IMR-90 (cell line): ENCODE data around the gene CTCFL. TPM values are rescaled to one million over a fixed set of nuclear protein-coding genes. Genes with fewer than 3 reads are reported as not detected.

Experiments used
- ATAC-seq: fragments of 200-7000 bp; cut with Tn5 transposase; 2 replicates; pipeline ENCODE4 v1.9.1; 2020; ENCODE audit warnings: low read depth, mild to moderate bottlenecking, moderate library complexity
- BruUV-seq: library from RNA; stranded (reverse); fragments of 400-500 nt; replicated peaks from 2 replicates; lab custom pipeline; 2021; lab: Mats Ljungman, UMichigan
- CTCF ChIA-PET: fragments of 300-600 bp; formaldehyde crosslinking; extraction: SDS; loops from one replicate; lab custom pipeline; 2021; ENCODE audit warnings: antibody characterized with exemption; lab: Yijun Ruan, JAX
- POLR2A ChIA-PET: fragments of 300-600 bp; sonication (Branson Sonifier 250); formaldehyde crosslinking; loops from one replicate; lab custom pipeline; 2022; ENCODE audit warnings: antibody characterized with exemption; ENCODE audit not compliant: unreplicated experiment; lab: Charles Lee
- DNase-seq: peaks from one replicate; pipeline ENCODE4 v3.0.0; 2013
- H2AFZ ChIP-seq: replicated peaks from 2 replicates; pipeline ENCODE3; 2013; ENCODE audit warnings: low read length, mild to moderate bottlenecking; ENCODE audit not compliant: poor library complexity
- H2AK5ac ChIP-seq: 2 replicates; pipeline ENCODE4 v1.6.1; 2013; ENCODE audit warnings: low read depth, low read length, inconsistent platforms
- H2AK9ac ChIP-seq: replicated peaks from 2 replicates; pipeline ENCODE3; 2013; ENCODE audit warnings: mild to moderate bottlenecking, low read depth, low read length, moderate library complexity; ENCODE audit not compliant: poor library complexity
- H2BK120ac ChIP-seq: 2 replicates; pipeline ENCODE4 v1.6.1; 2013; ENCODE audit warnings: low read depth, low read length, inconsistent platforms
- H2BK15ac ChIP-seq: 3 replicates; pipeline ENCODE4 v1.6.1; 2013; ENCODE audit warnings: low read depth, low read length, inconsistent platforms
- H2BK20ac ChIP-seq: 2 replicates; pipeline ENCODE4 v1.6.1; 2013; ENCODE audit warnings: low read depth, mild to moderate bottlenecking, inconsistent platforms, low read length, moderate library complexity
- H2BK5ac ChIP-seq: 2 replicates; pipeline ENCODE4 v1.6.1; 2013; ENCODE audit warnings: mild to moderate bottlenecking, low read depth, low read length, inconsistent platforms; ENCODE audit not compliant: poor library complexity, severe bottlenecking
- H3K14ac ChIP-seq: replicated peaks from 2 replicates; pipeline ENCODE4 v1.6.1; 2013; ENCODE audit warnings: low read depth, low read length, inconsistent platforms
- H3K18ac ChIP-seq: 2 replicates; pipeline ENCODE4 v1.6.1; 2013; ENCODE audit warnings: low read depth, low read length, control low read depth
- H3K23ac ChIP-seq: 2 replicates; pipeline ENCODE4 v1.6.1; 2013; ENCODE audit warnings: low read depth, low read length, inconsistent platforms
- H3K27ac ChIP-seq: 2 replicates; pipeline ENCODE4 v1.5.1; 2013; ENCODE audit warnings: mild to moderate bottlenecking, control low read depth, low read length; ENCODE audit not compliant: insufficient read depth
- H3K27me3 ChIP-seq: 2 replicates; pipeline ENCODE4 v1.6.1; 2013; ENCODE audit warnings: low read length; ENCODE audit not compliant: control insufficient read depth, insufficient read depth
- H3K36me3 ChIP-seq: 2 replicates; pipeline ENCODE4 v1.6.1; 2013; ENCODE audit warnings: low read length, mixed read lengths; ENCODE audit not compliant: control insufficient read depth, insufficient read depth
- H3K4ac ChIP-seq: 2 replicates; pipeline ENCODE4 v1.6.1; 2013; ENCODE audit warnings: low read depth, low read length, inconsistent platforms
- H3K4me1 ChIP-seq: 2 replicates; pipeline ENCODE4 v1.6.1; 2013; ENCODE audit warnings: low read length, mixed read lengths; ENCODE audit not compliant: control insufficient read depth, insufficient read depth
- H3K4me2 ChIP-seq: 2 replicates; pipeline ENCODE4 v1.6.1; 2013; ENCODE audit warnings: low read depth, mild to moderate bottlenecking, control low read depth, low read length, moderate library complexity
- H3K4me3 ChIP-seq: 2 replicates; pipeline ENCODE4 v1.5.1; 2013; ENCODE audit warnings: low read depth, mild to moderate bottlenecking, control low read depth, low read length, moderate library complexity; ENCODE audit not compliant: insufficient read depth
- H3K56ac ChIP-seq: 2 replicates; pipeline ENCODE4 v1.6.1; 2013; ENCODE audit warnings: low read length, inconsistent platforms; ENCODE audit not compliant: insufficient read depth; ENCODE audit errors: extremely low read depth
- H3K79me1 ChIP-seq, 2 experiments: 2 replicates each; pipeline ENCODE4 v1.6.1; 2013; ENCODE audit warnings: low read length in 2 of 2, inconsistent platforms in 1 of 2, low read depth in 1 of 2
- H3K9ac ChIP-seq: 2 replicates; pipeline ENCODE4 v1.6.1; 2013; ENCODE audit warnings: low read depth, low read length, control low read depth
- H3K9me1 ChIP-seq: 2 replicates; pipeline ENCODE4 v1.6.1; 2013; ENCODE audit warnings: low read length, inconsistent platforms; ENCODE audit not compliant: insufficient read depth
- H3K9me3 ChIP-seq: 2 replicates; pipeline ENCODE4 v1.6.1; 2013; ENCODE audit warnings: low read length; ENCODE audit not compliant: control insufficient read depth, insufficient read depth
- H4K20me1 ChIP-seq: 2 replicates; pipeline ENCODE4 v1.6.1; 2013; ENCODE audit warnings: low read length, inconsistent platforms; ENCODE audit not compliant: insufficient read depth
- H4K5ac ChIP-seq: 2 replicates; pipeline ENCODE4 v1.6.1; 2013; ENCODE audit warnings: mild to moderate bottlenecking, low read depth, low read length, control low read depth
- H4K8ac ChIP-seq, 2 experiments: 2 replicates each; pipeline ENCODE4 v1.6.1; 2013; ENCODE audit warnings: low read depth in 2 of 2, low read length in 2 of 2, control low read depth in 1 of 2, inconsistent platforms in 1 of 2
- H4K91ac ChIP-seq: 2 replicates; pipeline ENCODE4 v1.6.1; 2013; ENCODE audit warnings: low read depth, low read length, inconsistent platforms; ENCODE audit not compliant: insufficient read depth
- BHLHE40 ChIP-seq: fragments of 150-350 bp; IDR thresholded peaks from 2 replicates; pipeline ENCODE4 v1.6.1; 2016; ENCODE audit warnings: mild to moderate bottlenecking, low read depth, low read length
- CEBPB ChIP-seq: IDR thresholded peaks from 2 replicates; pipeline ENCODE4 v1.6.1; 2012; ENCODE audit warnings: low read depth, low read length, improper control_type of control experiment
- CHD1 ChIP-seq: IDR thresholded peaks from 2 replicates; pipeline ENCODE4 v1.6.1; 2012; ENCODE audit warnings: low read depth, low read length, improper control_type of control experiment
- CTCF ChIP-seq: conservative IDR thresholded peaks from 2 replicates; pipeline ENCODE4 v1.5.1; 2012; ENCODE audit warnings: mild to moderate bottlenecking, low read depth, low read length, improper control_type of control experiment
- ELK1 ChIP-seq: fragments of 150-350 bp; IDR thresholded peaks from 2 replicates; pipeline ENCODE4 v1.6.1; 2016; ENCODE audit warnings: low read depth, mild to moderate bottlenecking, low read length, moderate library complexity, borderline replicate concordance
- FOS ChIP-seq: fragments of 150-350 bp; IDR thresholded peaks from 2 replicates; pipeline ENCODE4 v1.6.1; 2016; ENCODE audit warnings: low read depth, low read length
- MAFK ChIP-seq: IDR thresholded peaks from 2 replicates; pipeline ENCODE4 v1.6.1; 2012; ENCODE audit warnings: low read depth, low read length, improper control_type of control experiment
- MAZ ChIP-seq: IDR thresholded peaks from 2 replicates; pipeline ENCODE4 v1.6.1; 2012; ENCODE audit warnings: low read depth, mild to moderate bottlenecking, low read length, improper control_type of control experiment, moderate library complexity, borderline replicate concordance
- MXI1 ChIP-seq: IDR thresholded peaks from 2 replicates; pipeline ENCODE4 v1.6.1; 2012; ENCODE audit warnings: low read depth, mild to moderate bottlenecking, low read length, moderate library complexity, borderline replicate concordance
- NFE2L2 ChIP-seq: fragments of 150-350 bp; IDR thresholded peaks from 2 replicates; pipeline ENCODE4 v1.6.1; 2016; ENCODE audit warnings: low read depth, mild to moderate bottlenecking, low read length
- POLR2A ChIP-seq: IDR thresholded peaks from 2 replicates; pipeline ENCODE4 v1.6.1; 2012; ENCODE audit warnings: mild to moderate bottlenecking, low read depth, low read length
- RAD21 ChIP-seq: IDR thresholded peaks from 2 replicates; pipeline ENCODE4 v1.6.1; 2012; ENCODE audit warnings: low read length, improper control_type of control experiment
- RCOR1 ChIP-seq: IDR thresholded peaks from 2 replicates; pipeline ENCODE4 v1.6.1; 2012; ENCODE audit warnings: mild to moderate bottlenecking, low read length, improper control_type of control experiment; ENCODE audit not compliant: insufficient replicate concordance
- RFX5 ChIP-seq: IDR thresholded peaks from 2 replicates; pipeline ENCODE4 v1.8.0; 2012; ENCODE audit warnings: low read depth, mild to moderate bottlenecking, low read length, moderate library complexity
- SMC3 ChIP-seq: fragments of 150-350 bp; IDR thresholded peaks from 2 replicates; pipeline ENCODE4 v1.6.1; 2016; ENCODE audit warnings: low read depth, mild to moderate bottlenecking, antibody characterized with exemption, low read length, moderate library complexity
- USF2 ChIP-seq: fragments of 150-350 bp; IDR thresholded peaks from 2 replicates; pipeline ENCODE4 v1.6.1; 2017; ENCODE audit warnings: mild to moderate bottlenecking, antibody characterized with exemption, low read length, low read depth
- WGBS, 2 experiments: methylation state at CpG; one replicate each; pipeline versions ENCODE4 v1.1.5 to v1.1.7; 2013; ENCODE audit warnings: missing lambda C conversion rate in 2 of 2; ENCODE audit not compliant: insufficient read length in 1 of 2; ENCODE audit errors: extremely low coverage in 2 of 2; 5-methylcytosine and 5-hydroxymethylcytosine counted together
- dilution Hi-C: fragments of 300-500 bp; cut with HindIII; formaldehyde crosslinking; loops from one replicate; pipeline ENCODE4 v1.14.3; 2018; ENCODE audit warnings: low sequenced_read_pairs; ENCODE audit not compliant: unreplicated experiment
- in situ Hi-C: fragments of 300-500 bp; cut with MboI; formaldehyde crosslinking; loops from 3 replicates; pipeline ENCODE4 v1.14.3; 2019; ENCODE audit warnings: low sequenced_read_pairs, inconsistent platforms, mixed read lengths
- intact Hi-C: fragments of 100-400 bp; cut with micrococcal nuclease; formaldehyde crosslinking; loops from 2 replicates; pipeline ENCODE4 v1.10.0; 2022
- polyA plus RNA-seq, 3 experiments: library from polyadenylated mRNA; depleted of rRNA; stranded (reverse); fragments of >200 nt; gene quantifications; 2 replicates each; pipeline ENCODE4 v1.2.3, GENCODE V29; 2012; ENCODE audit warnings: low replicate concordance in 1 of 3
- total RNA-seq: library from RNA; depleted of rRNA; stranded (reverse); fragments of >200 nt; gene quantifications from 2 replicates; pipeline ENCODE4 v1.2.3, GENCODE V29; 2012

The CTCFL gene
- total and polyA plus RNA-seq, 2 of the 4 experiments (the other 2 are of a cell fraction), result not detected

- ATAC-seq, result no peak
- H3K27ac ChIP-seq, result no peak overlapping the region
- H3K14ac ChIP-seq, result no peak overlapping the region
- no peak overlapping the region for H4K8ac ChIP-seq
- in situ Hi-C loops, result loop anchor here (5.0 kb wide), 1 partner anchor 109 kb away; no protein-coding TSS in a partner anchor
- no peaks in the 10 kb centered on the region; the same call in 1 of the 2 replicates for H3K4me1 ChIP-seq
- no peak overlapping the region for H2AK9ac ChIP-seq
- WGBS, 2 experiments, result no CpG with 5 or more reads among the region's 4 CpGs
- H2BK15ac ChIP-seq, result no peak overlapping the region
- no peak overlapping the region for H4K91ac ChIP-seq
- no peak overlapping the region for H3K4me3 ChIP-seq
- no peak overlapping the region for H2BK20ac ChIP-seq
- H3K23ac ChIP-seq, result no peak overlapping the region
- no peak overlapping the region for H3K9ac ChIP-seq
- H3K56ac ChIP-seq, result no peak overlapping the region
- no peaks in the 10 kb centered on the region for H3K9me1 ChIP-seq
- H4K20me1 ChIP-seq, result no peaks in the 10 kb centered on the region
- H2AK5ac ChIP-seq, result no peak overlapping the region
- no peak overlapping the region for H3K18ac ChIP-seq
- intact Hi-C loops, result loop anchor here (5.0 kb wide), 1 partner anchor 404 kb away; no protein-coding TSS in a partner anchor
- H3K27me3 ChIP-seq, result peaks cover 5% of the 10 kb centered on the region
- H4K5ac ChIP-seq, result no peak overlapping the region
- no TSS peak for BruUV-seq
- dilution Hi-C loops, result no loop called here
- H2BK5ac ChIP-seq, result no peak overlapping the region
- no peaks in the 10 kb centered on the region for H3K79me1 ChIP-seq
- H2AFZ ChIP-seq, result no peak overlapping the region
- H2BK120ac ChIP-seq, result no peak overlapping the region
- no peaks in the 10 kb centered on the region for H3K9me3 ChIP-seq
- no peak overlapping the region for H3K4me2 ChIP-seq
- POLR2A ChIA-PET, result no interaction called here
- no peak overlapping the region for H3K4ac ChIP-seq
- H3K36me3 ChIP-seq, result no peaks in the 10 kb centered on the region
- no peak for DNase-seq
- TF ChIP-seq RAD21 (no peak), FOS (no peak), RCOR1 (no peak), CTCF (no peak), CHD1 (no peak), BHLHE40 (no peak), USF2 (no peak), NFE2L2 (no peak), RFX5 (no peak), POLR2A (no peak), MAFK (no peak), MAZ (no peak), CEBPB (no peak), ELK1 (no peak), SMC3 (no peak), MXI1 (no peak)
- CTCF ChIA-PET, result interaction anchor here (1.4 kb wide), 1 partner anchor 112 kb away, joined by 4 read pairs; no protein-coding TSS in a partner anchor
Observed at GRCh38 chr20:57496592-57496991, 28.3 kb downstream of the CTCFL start.
